Measurements from ENCODE around the gene SLC25A45. TPM values are rescaled to one million over a fixed set of nuclear protein-coding genes. Genes with fewer than 3 reads are reported as not detected.

Gene SLC25A45
- total RNA-seq, 1 experiment from 2014 or later, result 8.5 TPM

DNA sequence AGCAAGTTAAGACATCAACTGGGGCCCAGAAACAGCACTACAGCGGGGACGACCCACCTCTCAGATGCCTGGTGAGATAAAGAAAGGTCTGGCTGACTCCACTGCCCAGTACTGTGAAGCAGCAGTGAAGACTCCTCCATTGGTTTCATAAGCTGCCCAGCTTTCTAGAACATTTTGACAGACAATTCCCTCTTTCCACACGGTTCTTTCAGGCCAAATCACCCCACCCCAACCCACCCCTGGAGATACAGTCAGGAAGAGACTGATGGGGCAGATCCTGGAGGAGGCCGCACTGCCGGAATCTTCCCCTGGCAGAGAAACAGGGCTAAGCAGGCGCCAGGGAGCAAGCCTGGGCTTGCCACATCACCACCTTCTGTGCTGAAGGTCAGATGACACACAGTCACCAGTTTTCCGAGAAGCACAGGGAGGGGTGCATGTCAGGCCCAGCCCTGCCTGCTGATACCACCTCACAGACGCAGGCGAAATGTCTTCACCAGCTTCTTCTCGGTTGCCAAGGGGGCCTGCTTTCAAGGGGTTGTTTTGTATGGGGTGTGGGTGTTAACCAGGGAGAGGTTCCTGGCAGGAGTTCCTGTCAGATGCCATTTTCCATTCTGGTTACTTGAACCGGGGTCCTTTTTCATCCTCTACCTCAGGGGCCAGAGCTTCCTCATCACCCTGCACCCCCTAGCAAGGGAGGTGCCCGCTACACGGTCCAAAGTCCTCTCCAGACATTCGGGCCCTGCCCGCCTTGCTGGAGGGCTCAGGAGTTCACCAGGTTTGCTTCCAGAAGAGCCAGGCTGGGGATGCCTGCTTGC is 38.7 kb upstream of the SLC25A45 start:
- Histone ChIP-seq H3K36me3 (ENCODE audit: control insufficient read depth, insufficient read depth, low read length) (peaks cover 4% of the 10 kb centered on the region; the same call in 1 of the 2 replicates), H3K4me3 (ENCODE audit: low read depth, low read length) (peak overlapping the region; percentile 61), H3K27me3 (replicated peaks; ENCODE audit: control insufficient read depth, insufficient read depth, low read length) (no peaks in the 10 kb centered on the region), H3K9me3 (no peaks in the 10 kb centered on the region), H3K4me1 (peaks cover 56% of the 10 kb centered on the region)
- peaks cover 68% of the 10 kb centered on the region for H3K36me3 Mint-ChIP-seq (ENCODE audit: insufficient read depth, unreplicated experiment)
- peaks cover 59% of the 10 kb centered on the region for H3K4me1 Mint-ChIP-seq (ENCODE audit: low read depth, unreplicated experiment)
- peak; percentile 81 to 93 for DNase-seq
- peak overlapping the region; percentile 95 for H3K27ac Mint-ChIP-seq (ENCODE audit: unreplicated experiment)
- ChIA-PET CTCF (interaction anchor here (1.2 to 4.2 kb wide), 3 partner anchors 47 to 51 kb away, joined by 3 to 21 read pairs (median 18); no protein-coding TSS in a partner anchor), POLR2A (interaction anchor here (0.6 to 7.8 kb wide), 6 partner anchors 34 to 194 kb away, joined by 3 to 104 read pairs (median 5); partner anchors contain the start of genes MALAT1 and PCNX3)
- no peaks in the 10 kb centered on the region for H3K9me3 Mint-ChIP-seq (ENCODE audit: unreplicated experiment)
- peak overlapping the region; percentile 92 for H3K4me3 Mint-ChIP-seq (ENCODE audit: unreplicated experiment)
- peaks cover 5% of the 10 kb centered on the region for H3K27me3 Mint-ChIP-seq (ENCODE audit: insufficient read depth, unreplicated experiment)
- no peak for TF ChIP-seq CTCF (IDR thresholded peaks at IDR 0.05; ENCODE audit: insufficient read depth in 1 of 2, low read depth in 1 of 2, low read length in 1 of 2, severe bottlenecking in 1 of 2, unreplicated experiment in 1 of 2)
- BruUV-seq (replicated peaks), result TSS peak; percentile 67
- intact Hi-C loops (cut with micrococcal nuclease; ENCODE audit: unreplicated experiment), result no loop called here

DNA sequence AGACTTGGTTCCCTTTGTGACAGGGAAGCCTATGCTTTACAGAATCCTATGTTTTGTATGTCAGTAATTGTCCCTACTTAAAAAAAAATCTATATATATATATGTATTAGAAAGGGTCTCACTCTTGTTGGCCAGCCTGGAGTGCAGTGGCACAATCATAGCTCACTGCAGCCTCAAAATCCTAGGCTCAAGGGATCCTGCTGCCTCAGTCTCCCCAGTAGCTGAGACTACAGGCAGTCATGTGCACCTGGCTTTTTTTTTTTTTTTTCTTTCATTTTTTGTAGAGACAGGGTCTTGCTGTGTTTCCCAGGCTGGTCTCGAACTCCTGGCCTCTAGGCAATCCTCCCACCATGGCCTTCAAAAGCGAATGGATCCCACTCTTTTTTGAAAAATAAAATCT is 38.1 kb upstream of the SLC25A45 start:
- BruUV-seq (replicated peaks), result no TSS peak
- H3K4me3 ChIP-seq (ENCODE audit: low read depth, low read length), result no peak overlapping the region
- Mint-ChIP-seq H3K27me3 (ENCODE audit: insufficient read depth, unreplicated experiment) (peaks cover 5% of the 10 kb centered on the region), H3K36me3 (ENCODE audit: insufficient read depth, unreplicated experiment) (peaks cover 68% of the 10 kb centered on the region), H3K27ac (ENCODE audit: unreplicated experiment) (peak overlapping the region; percentile 95), H3K9me3 (ENCODE audit: unreplicated experiment) (no peaks in the 10 kb centered on the region), H3K4me1 (ENCODE audit: low read depth, unreplicated experiment) (peaks cover 59% of the 10 kb centered on the region), H3K4me3 (ENCODE audit: unreplicated experiment) (peak overlapping the region; percentile 92)
- no peaks in the 10 kb centered on the region for H3K9me3 ChIP-seq
- ChIA-PET CTCF (interaction anchor here (1.1 to 4.2 kb wide), 5 partner anchors 48 to 105 kb away, joined by 3 to 21 read pairs (median 6); no protein-coding TSS in a partner anchor), POLR2A (interaction anchor here (0.5 to 7.8 kb wide), 11 partner anchors 9 to 90 kb away, joined by 3 to 104 read pairs (median 4); partner anchors contain the start of gene MALAT1)
- H3K27me3 ChIP-seq (replicated peaks; ENCODE audit: control insufficient read depth, insufficient read depth, low read length), result no peaks in the 10 kb centered on the region
- no peak for TF ChIP-seq CTCF (IDR thresholded peaks at IDR 0.05; ENCODE audit: insufficient read depth in 1 of 2, low read depth in 1 of 2, low read length in 1 of 2, severe bottlenecking in 1 of 2, unreplicated experiment in 1 of 2)
- peaks cover 59% of the 10 kb centered on the region for H3K4me1 ChIP-seq
- intact Hi-C loops (cut with micrococcal nuclease; ENCODE audit: unreplicated experiment), result no loop called here
- peaks cover 4% of the 10 kb centered on the region; the same call in 1 of the 2 replicates for H3K36me3 ChIP-seq (ENCODE audit: control insufficient read depth, insufficient read depth, low read length)
- DNase-seq, result no peak

DNA sequence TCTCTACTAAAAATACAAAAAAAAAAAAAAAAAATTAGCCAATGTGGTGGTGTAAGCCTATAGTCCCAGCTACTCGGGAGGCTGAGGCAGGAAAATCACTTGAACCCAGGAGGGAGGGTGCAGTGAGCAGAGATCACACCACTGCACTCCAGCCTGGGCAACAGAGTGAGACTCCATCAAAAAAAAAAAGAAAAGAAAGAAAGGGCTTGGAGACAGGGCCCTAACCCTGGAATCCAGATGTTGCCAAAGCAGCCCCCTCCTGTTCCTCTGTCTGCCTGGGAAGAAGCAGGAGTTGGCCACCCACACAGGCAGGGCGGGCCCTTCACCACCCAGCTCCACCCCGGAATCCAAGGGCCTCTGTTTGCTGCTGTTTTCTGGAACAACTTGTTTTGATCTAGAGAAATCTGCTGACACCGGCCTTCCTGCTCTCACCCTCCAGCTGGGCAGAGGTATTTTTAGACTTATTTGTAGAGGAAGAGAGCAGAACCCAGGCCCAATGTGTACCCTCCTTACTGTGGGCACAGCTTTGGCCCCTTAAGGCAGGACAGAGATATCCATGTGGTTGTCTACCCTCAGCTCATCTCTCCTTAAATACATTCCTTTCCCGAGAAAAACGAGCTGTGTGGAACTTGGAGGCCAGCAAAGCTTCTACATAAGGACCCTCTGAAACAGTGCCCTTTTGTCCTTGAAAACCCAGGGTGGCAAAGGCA is 37.5 kb upstream of the SLC25A45 start:
- CTCF ChIA-PET, result interaction anchor here (0.5 to 4.2 kb wide), 13 partner anchors 23 to 105 kb away, joined by 3 to 21 read pairs (median 5); partner anchors contain the start of gene SCYL1

More for the DNA sequence above, 37.5 kb upstream of the SLC25A45 start:
- intact Hi-C loops (cut with micrococcal nuclease; ENCODE audit: unreplicated experiment), result loop anchor here (2.0 to 5.0 kb wide), 3 partner anchors 49 to 143 kb away; no protein-coding TSS in a partner anchor
- BruUV-seq (replicated peaks), result no TSS peak
- Histone ChIP-seq H3K4me3 (ENCODE audit: low read depth, low read length) (no peak overlapping the region), H3K9me3 (no peaks in the 10 kb centered on the region), H3K36me3 (ENCODE audit: control insufficient read depth, insufficient read depth, low read length) (peaks cover 2% of the 10 kb centered on the region; the same call in 1 of the 2 replicates), H3K27me3 (replicated peaks; ENCODE audit: control insufficient read depth, insufficient read depth, low read length) (no peaks in the 10 kb centered on the region), H3K4me1 (peaks cover 55% of the 10 kb centered on the region)
- TF ChIP-seq CTCF (IDR thresholded peaks at IDR 0.05; ENCODE audit: insufficient read depth in 1 of 2, low read depth in 1 of 2, low read length in 1 of 2, severe bottlenecking in 1 of 2, unreplicated experiment in 1 of 2), result no peak
- peak; percentile 80 to 87 for DNase-seq
- peaks cover 5% of the 10 kb centered on the region for H3K27me3 Mint-ChIP-seq (ENCODE audit: insufficient read depth, unreplicated experiment)
- no peaks in the 10 kb centered on the region for H3K9me3 Mint-ChIP-seq (ENCODE audit: unreplicated experiment)
- peaks cover 66% of the 10 kb centered on the region for H3K36me3 Mint-ChIP-seq (ENCODE audit: insufficient read depth, unreplicated experiment)
- peak overlapping the region; percentile 73 for H3K4me3 Mint-ChIP-seq (ENCODE audit: unreplicated experiment)
- peaks cover 57% of the 10 kb centered on the region for H3K4me1 Mint-ChIP-seq (ENCODE audit: low read depth, unreplicated experiment)
- POLR2A ChIA-PET, result interaction anchor here (0.5 to 7.8 kb wide), 13 partner anchors 9 to 91 kb away, joined by 3 to 104 read pairs (median 5); partner anchors contain the start of gene MALAT1
- H3K27ac Mint-ChIP-seq (ENCODE audit: unreplicated experiment), result peak overlapping the region; percentile 95
